Measurements from ENCODE around the gene SHROOM3.

GRCh38 chr4:76420188-76420761, 14.8 kb upstream of the SHROOM3 start:
- no peak for TF ChIP-seq POLR2AphosphoS5 (IDR thresholded peaks at IDR 0.05)
- no peak for TF ChIP-seq EP300 (IDR thresholded peaks at IDR 0.05)
- TF ChIP-seq, protein P1, sequence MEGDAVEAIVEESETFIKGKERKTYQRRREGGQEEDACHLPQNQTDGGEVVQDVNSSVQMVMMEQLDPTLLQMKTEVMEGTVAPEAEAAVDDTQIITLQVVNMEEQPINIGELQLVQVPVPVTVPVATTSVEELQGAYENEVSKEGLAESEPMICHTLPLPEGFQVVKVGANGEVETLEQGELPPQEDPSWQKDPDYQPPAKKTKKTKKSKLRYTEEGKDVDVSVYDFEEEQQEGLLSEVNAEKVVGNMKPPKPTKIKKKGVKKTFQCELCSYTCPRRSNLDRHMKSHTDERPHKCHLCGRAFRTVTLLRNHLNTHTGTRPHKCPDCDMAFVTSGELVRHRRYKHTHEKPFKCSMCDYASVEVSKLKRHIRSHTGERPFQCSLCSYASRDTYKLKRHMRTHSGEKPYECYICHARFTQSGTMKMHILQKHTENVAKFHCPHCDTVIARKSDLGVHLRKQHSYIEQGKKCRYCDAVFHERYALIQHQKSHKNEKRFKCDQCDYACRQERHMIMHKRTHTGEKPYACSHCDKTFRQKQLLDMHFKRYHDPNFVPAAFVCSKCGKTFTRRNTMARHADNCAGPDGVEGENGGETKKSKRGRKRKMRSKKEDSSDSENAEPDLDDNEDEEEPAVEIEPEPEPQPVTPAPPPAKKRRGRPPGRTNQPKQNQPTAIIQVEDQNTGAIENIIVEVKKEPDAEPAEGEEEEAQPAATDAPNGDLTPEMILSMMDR (IDR thresholded peaks at IDR 0.05), result no peak

Data from stomach (tissue), 4 donors.